K562 (cell line): ENCODE measurements around the gene TMEM167B. TPM values are rescaled to one million over a fixed set of nuclear protein-coding genes. Genes with fewer than 3 reads are reported as not detected.

Experiments used
- ATAC-seq: fragments of 200-7000 bp; cut with Tn5 transposase; 3 replicates; pipeline ENCODE4 v1.9.1; 2020; ENCODE audit warnings: moderate library complexity
- BruUV-seq: library from RNA; stranded (reverse); fragments of 400-500 nt; replicated peaks from 2 replicates; lab custom pipeline; 2021; lab: Mats Ljungman, UMichigan
- CTCF ChIA-PET: fragments of 300-600 bp; formaldehyde crosslinking; extraction: SDS; loops from one replicate; lab custom pipeline; 2021; ENCODE audit warnings: low intra/inter-chr PET ratio; lab: Yijun Ruan, JAX
- POLR2A ChIA-PET: fragments of 300-600, 350-650 bp; sonication (Branson Sonifier 250); formaldehyde crosslinking; extraction: SDS; loops from one replicate; lab custom pipeline; 2021; ENCODE audit warnings: antibody characterized with exemption, inconsistent platforms; lab: Yijun Ruan, JAX
- DNase-seq, 4 experiments: peaks; one replicate each; pipeline versions ENCODE4 v3.0.0 to v3.0.0-alpha.2; 2011 to 2018; ENCODE audit warnings: low spot score in 3 of 4, mixed read lengths in 3 of 4; ENCODE audit errors: extremely low read depth in 1 of 4
- FAIRE-seq: peaks from 2 replicates; lab custom pipeline; 2011; peaks lifted over from hg19 to GRCh38; lab: Jason Lieb, UNC
- H2AFZ ChIP-seq: 2 replicates; pipeline ENCODE4 v1.6.0; 2011; ENCODE audit warnings: low read depth, low read length, control low read depth, inconsistent platforms
- H3K27ac ChIP-seq: fragments of 200-600 bp; 3 replicates; pipeline ENCODE4 v1.8.0; 2011; ENCODE audit warnings: low read depth, mild to moderate bottlenecking, control low read depth, inconsistent platforms, low read length, moderate library complexity, mixed read lengths; ENCODE audit errors: extremely low read depth
- H3K27me3 ChIP-seq, 2 experiments: fragments of 300-600 bp in 1 of 2; 2 replicates in 1 of 2; 3 replicates in 1 of 2; pipeline versions ENCODE4 v1.6.0 to v1.8.0; 2011; ENCODE audit warnings: inconsistent platforms in 2 of 2, low read length in 2 of 2, mild to moderate bottlenecking in 1 of 2, mixed read lengths in 1 of 2, moderate library complexity in 1 of 2; ENCODE audit not compliant: control insufficient read depth in 2 of 2, insufficient read depth in 2 of 2
- H3K36me3 ChIP-seq: fragments of 300-600 bp; 3 replicates; pipeline ENCODE4 v1.8.0; 2011; ENCODE audit warnings: mild to moderate bottlenecking, low read length, inconsistent platforms; ENCODE audit not compliant: control insufficient read depth, insufficient read depth
- H3K4me1 ChIP-seq, 2 experiments: fragments of 200-600 bp in 1 of 2; replicated peaks in 1 of 2; 2 replicates in 1 of 2; 3 replicates in 1 of 2; pipeline versions ENCODE4 v1.5.1 to v1.8.0; 2011; ENCODE audit warnings: inconsistent platforms in 2 of 2, low read length in 2 of 2, mild to moderate bottlenecking in 1 of 2, mixed read lengths in 1 of 2, moderate library complexity in 1 of 2; ENCODE audit not compliant: control insufficient read depth in 2 of 2, insufficient read depth in 2 of 2
- H3K4me2 ChIP-seq: 2 replicates; pipeline ENCODE4 v1.6.1; 2011; ENCODE audit warnings: low read length, control low read depth, inconsistent platforms, mixed read lengths; ENCODE audit not compliant: insufficient read depth
- H3K4me3 ChIP-seq: fragments of 200-600 bp; sonication (generic), shearing (Covaris generic); 2 replicates; pipeline ENCODE4 v1.5.1; 2016; ENCODE audit warnings: control low read depth, inconsistent platforms
- H3K79me2 ChIP-seq: fragments of 200-600 bp; 3 replicates; pipeline ENCODE4 v1.8.0; 2011; ENCODE audit warnings: low read length, inconsistent platforms; ENCODE audit not compliant: control insufficient read depth, insufficient read depth
- H3K9ac ChIP-seq, 2 experiments: 2 replicates each; pipeline versions ENCODE4 v1.6.0 to v1.6.1; 2011; ENCODE audit warnings: low read depth in 2 of 2, low read length in 2 of 2, control low read depth in 1 of 2, inconsistent platforms in 1 of 2, mild to moderate bottlenecking in 1 of 2, mixed read lengths in 1 of 2; ENCODE audit not compliant: insufficient read depth in 1 of 2
- H3K9me1 ChIP-seq: one replicate; pipeline ENCODE4 v1.6.0; 2011; ENCODE audit warnings: inconsistent platforms, mild to moderate bottlenecking, low read length, moderate library complexity; ENCODE audit not compliant: control insufficient read depth, insufficient read depth
- H3K9me3 ChIP-seq: replicated peaks from 2 replicates; pipeline ENCODE4 v1.5.1; 2011; ENCODE audit warnings: low read depth, low read length, inconsistent platforms; ENCODE audit not compliant: control insufficient read depth, insufficient read depth
- H4K20me1 ChIP-seq: replicated peaks from 2 replicates; pipeline ENCODE4 v1.6.1; 2011; ENCODE audit warnings: low read length, inconsistent platforms, mixed read lengths; ENCODE audit not compliant: control insufficient read depth, insufficient read depth
- ATF2 ChIP-seq: sonication (generic); formaldehyde crosslinking; IDR thresholded peaks from 2 replicates; pipeline ENCODE4 v1.8.1; 2022; ENCODE audit warnings: missing genetic modification reagents
- CSDE1 ChIP-seq, 2 experiments: fragments of 450-650 bp; IDR thresholded peaks; 2 replicates each; pipeline ENCODE4 v1.6.1; 2016; ENCODE audit warnings: mild to moderate bottlenecking in 1 of 2
- E2F3 ChIP-seq: fragments of 250-450 bp; sonication (Bioruptor Pico); IDR thresholded peaks from 2 replicates; pipeline ENCODE4 v1.4.0; 2020; ENCODE audit warnings: mild to moderate bottlenecking
- ELF4 ChIP-seq: fragments of 450-650 bp; formaldehyde crosslinking; IDR thresholded peaks from 2 replicates; pipeline ENCODE4 v1.4.0; 2022; ENCODE audit warnings: missing genetic modification characterization
- GTF2F1 ChIP-seq: IDR thresholded peaks from 2 replicates; pipeline ENCODE4 v1.6.1; 2011; ENCODE audit warnings: low read depth, low read length, improper control_type of control experiment
- KLF1 ChIP-seq: fragments of 450-650 bp; IDR thresholded peaks from 2 replicates; pipeline ENCODE4 v1.6.1; 2016; ENCODE audit warnings: missing genetic modification characterization, missing compliant biosample characterization
- MYC ChIP-seq, 2 experiments: fragments of 250-450 bp in 1 of 2; sonication (Bioruptor Pico) in 1 of 2; IDR thresholded peaks; 2 replicates each; pipeline versions ENCODE4 v1.5.1 to v1.6.1; 2012 to 2021; ENCODE audit warnings: low read depth in 2 of 2, borderline replicate concordance in 1 of 2, improper control_type of control experiment in 1 of 2, low read length in 1 of 2, mild to moderate bottlenecking in 1 of 2, moderate library complexity in 1 of 2
- PBX2 ChIP-seq, 2 experiments: IDR thresholded peaks in 1 of 2; conservative IDR thresholded peaks in 1 of 2; 2 replicates each; pipeline ENCODE4 v1.6.1; 2016; ENCODE audit warnings: low read depth in 2 of 2, mild to moderate bottlenecking in 1 of 2, missing compliant biosample characterization in 1 of 2, missing genetic modification characterization in 1 of 2, moderate library complexity in 1 of 2
- RBM39 ChIP-seq: fragments of 200-400 bp; formaldehyde crosslinking; optimal IDR thresholded peaks from 2 replicates; pipeline ENCODE3; 2018; ENCODE audit warnings: low read depth, low read length
- SMARCA5 ChIP-seq: fragments of 450-650 bp; IDR thresholded peaks from 2 replicates; pipeline ENCODE4 v1.6.1; 2016
- SNAPC5 ChIP-seq: fragments of 250-450 bp; sonication (Bioruptor Pico); IDR thresholded peaks from 2 replicates; pipeline ENCODE4 v1.8.0; 2021; ENCODE audit warnings: moderate library complexity, mild to moderate bottlenecking, inconsistent platforms
- ZFP30 ChIP-seq: fragments of 250-450 bp; sonication (Bioruptor Pico); IDR thresholded peaks from 2 replicates; pipeline ENCODE4 v1.8.0; 2022; ENCODE audit warnings: moderate library complexity, mild to moderate bottlenecking, inconsistent platforms, borderline replicate concordance
- ZFP91 ChIP-seq: sonication (generic); formaldehyde crosslinking; IDR thresholded peaks from 2 replicates; pipeline ENCODE4 v1.8.0; 2022; ENCODE audit warnings: mild to moderate bottlenecking, missing genetic modification reagents
- ZKSCAN8 ChIP-seq: fragments of 200-800 bp; sonication (Bioruptor generic); IDR thresholded peaks from 2 replicates; pipeline ENCODE4 v1.6.1; 2016; ENCODE audit warnings: missing genetic modification characterization, missing compliant biosample characterization
- ZNF165 ChIP-seq: fragments of 250-450 bp; sonication (Bioruptor Pico); IDR thresholded peaks from 2 replicates; pipeline ENCODE4 v1.4.0; 2020; ENCODE audit warnings: borderline replicate concordance
- ZNF77 ChIP-seq: fragments of 250-450 bp; sonication (Bioruptor Pico); IDR thresholded peaks from 2 replicates; pipeline ENCODE4 v1.5.0; 2020
- WGBS: fragments of 100-300 bp; shearing (Covaris generic); methylation state at CpG from one replicate; pipeline ENCODE4 v1.1.6; 2016; ENCODE audit warnings: low coverage, mixed read lengths; ENCODE audit not compliant: insufficient coverage; ENCODE audit errors: missing lambda C conversion rate; 5-methylcytosine and 5-hydroxymethylcytosine counted together
- in situ Hi-C: fragments of 300-500 bp; cut with MboI; formaldehyde crosslinking; loops from 4 replicates; pipeline ENCODE4 v1.15.0; 2018; ENCODE audit warnings: inconsistent platforms, mixed read lengths
- intact Hi-C: fragments of 100-400 bp; cut with micrococcal nuclease; formaldehyde crosslinking; loops from 2 replicates; pipeline ENCODE4 v1.14.2; 2022
- polyA plus RNA-seq, 8 experiments: library from polyadenylated mRNA; depleted of rRNA in 4 of 8; stranded (reverse) in 5 of 8; unstranded in 3 of 8; fragments of >200 nt; fragmentation: Nextera tagmentation in 2 of 8; fragmentation: Illumina TruSeq in 1 of 8; extraction: Ambion mirVana in 2 of 8; extraction: Trizol in 1 of 8; gene quantifications; 2 replicates each; pipeline versions ENCODE4 v1.2.1 to v1.2.3, GENCODE V29; 2011 to 2014; ENCODE audit warnings: inconsistent platforms in 1 of 8, missing spikeins in 1 of 8
- total RNA-seq, 7 experiments: library from RNA; depleted of rRNA in 6 of 7; stranded (reverse); fragments of >200 nt in 6 of 7; fragmentation: Illumina TruSeq in 2 of 7; extraction: Trizol in 2 of 7; gene quantifications; 2 replicates each; pipeline versions ENCODE4 v1.2.1 to v1.2.3, GENCODE V29; 2011 to 2021; ENCODE audit warnings: low replicate concordance in 1 of 7

Gene TMEM167B
- total and polyA plus RNA-seq, 9 of the 15 experiments (the other 6 are each of a cell fraction or from before 2014, with no cell fraction given): 17.2 to 36.4 (median 32.2) TPM

GRCh38 chr1:109133002-109133706 is 42.6 kb downstream of the TMEM167B start:
- H3K9me1 ChIP-seq: no peaks in the 10 kb centered on the region
- DNase-seq: no peak
- no peaks in the 10 kb centered on the region for H3K27me3 ChIP-seq
- no peaks in the 10 kb centered on the region for H3K9me3 ChIP-seq
- BruUV-seq: no TSS peak
- FAIRE-seq: no peak
- H3K79me2 ChIP-seq: no peaks in the 10 kb centered on the region
- CTCF ChIA-PET: no interaction called here
- no peak overlapping the region for H2AFZ ChIP-seq
- intact Hi-C loops (loop anchor here (5.0 kb wide), 1 partner anchor 59 kb away; no protein-coding TSS in a partner anchor), in situ Hi-C loops (no loop called here)
- H3K4me1 ChIP-seq: peaks cover 22 to 29% of the 10 kb centered on the region in 2 experiments; a peak in 3 of 5 replicates
- ATAC-seq: no peak
- no peak overlapping the region for H3K4me3 ChIP-seq
- POLR2A ChIA-PET: interaction anchor here (0.7 to 2.3 kb wide), 3 partner anchors 12 to 121 kb away, joined by 3 to 18 read pairs (median 3); no protein-coding TSS in a partner anchor
- no peaks in the 10 kb centered on the region for H4K20me1 ChIP-seq
- no peaks in the 10 kb centered on the region for H3K36me3 ChIP-seq
- H3K4me2 ChIP-seq: no peak overlapping the region
- no peak overlapping the region for H3K27ac ChIP-seq
- 37% methylated on average over 4 of the region's 4 CpGs for WGBS
- no peak overlapping the region for H3K9ac ChIP-seq
- TF ChIP-seq ZKSCAN8 (CRISPR knock-in tag) (no peak), GTF2F1 (no peak), E2F3 (CRISPR knock-in tag) (no peak), ZNF165 (CRISPR knock-in tag) (no peak), CSDE1 (IDR thresholded peaks at IDR 0.05) (0 out of 4 replicates have a peak, but pooled peaks of 1 of the 2 experiments have one; percentile 41), ATF2 (CRISPR knock-in tag) (no peak), PBX2 (CRISPR knock-in tag; IDR thresholded peaks at IDR 0.05; ENCODE audit: low read depth) (no peak), PBX2 (tag; conservative IDR thresholded peaks at IDR 0.05; ENCODE audit: low read depth) (0 out of 2 replicates have a peak, but pooled peaks have one; percentile 28), ZFP91 (CRISPR knock-in tag) (no peak), ELF4 (CRISPR knock-in tag) (no peak), KLF1 (tag) (no peak), ZFP30 (CRISPR knock-in tag) (no peak), ZNF77 (CRISPR knock-in tag) (no peak), MYC (IDR thresholded peaks at IDR 0.05; ENCODE audit: low read depth, low read length) (no peak), MYC (CRISPR knock-in tag; IDR thresholded peaks at IDR 0.05; ENCODE audit: borderline replicate concordance, low read depth) (no peak), SNAPC5 (no peak), RBM39 (no peak), SMARCA5 (no peak)
